Measurements from ENCODE around the gene MUC7.
"Not testable (repeated sequence)": the region's sequence is repeated elsewhere in the genome, so short reads cannot be mapped to it uniquely, and the experiment has no call there.

The MUC7 gene

DNA sequence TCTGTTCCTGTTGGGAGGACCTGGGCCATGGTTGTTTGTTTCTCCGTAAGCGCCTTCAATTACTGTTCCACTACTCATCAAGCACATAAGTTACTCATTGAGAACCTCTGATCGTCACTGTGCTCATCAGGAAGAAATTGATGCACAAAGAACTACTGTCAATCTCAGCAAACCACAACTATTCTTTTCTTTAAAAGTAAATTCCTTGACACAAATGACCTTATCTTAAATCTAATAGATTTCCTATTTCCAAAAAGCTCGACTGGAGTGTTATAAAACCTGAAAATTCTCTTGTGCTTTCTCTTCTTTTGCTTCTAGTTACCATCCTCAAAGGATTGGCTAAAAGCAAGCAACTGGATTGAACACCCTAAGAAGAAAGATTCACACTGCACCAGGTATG lies at the start of gene MUC7:
TSS of gene MUC7 (plus strand) at position 301 of the 400 bp plus-strand sequence. CDS start 1,825 bp downstream, outside the sequence.
- DNase-seq = no peak

DNA sequence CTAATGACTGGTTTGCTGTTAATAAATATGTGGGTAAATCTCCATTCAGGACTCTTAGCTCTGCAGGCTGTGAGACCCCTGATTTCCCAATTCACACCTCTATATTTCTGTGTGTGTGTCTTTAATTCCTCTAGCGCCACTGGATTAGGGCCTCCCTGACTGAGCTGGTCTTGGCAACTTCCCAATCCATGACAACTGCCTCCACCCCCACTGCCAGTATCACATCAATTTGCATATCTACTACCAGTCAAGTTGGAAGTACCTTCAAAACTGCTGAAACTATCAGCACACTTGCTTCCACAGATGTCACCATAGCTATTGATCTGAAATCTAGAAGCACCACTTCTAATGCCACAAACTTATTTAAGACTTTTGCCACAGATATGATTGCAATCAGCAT lies 46.7 kb upstream of the MUC7 start:
- DNase-seq = no peak

DNA sequence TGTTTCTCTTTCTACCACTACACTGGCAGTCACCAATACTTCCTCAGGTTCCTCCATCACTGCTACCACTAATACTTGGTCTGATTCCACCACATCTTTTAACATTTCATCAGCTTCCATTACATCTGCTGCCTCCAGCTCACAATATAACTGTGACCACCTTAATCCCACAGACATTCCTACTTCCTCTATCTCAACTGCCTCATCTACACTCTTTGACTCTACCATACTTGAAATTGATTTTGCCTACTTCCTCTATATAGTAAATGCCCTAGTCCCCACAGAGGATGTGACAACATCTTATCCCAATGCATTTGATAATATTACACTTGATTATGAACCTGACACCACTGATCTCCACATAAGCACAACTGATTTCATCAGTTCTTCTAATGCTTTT lies 45.2 kb upstream of the MUC7 start:
- DNase-seq = no peak

DNA sequence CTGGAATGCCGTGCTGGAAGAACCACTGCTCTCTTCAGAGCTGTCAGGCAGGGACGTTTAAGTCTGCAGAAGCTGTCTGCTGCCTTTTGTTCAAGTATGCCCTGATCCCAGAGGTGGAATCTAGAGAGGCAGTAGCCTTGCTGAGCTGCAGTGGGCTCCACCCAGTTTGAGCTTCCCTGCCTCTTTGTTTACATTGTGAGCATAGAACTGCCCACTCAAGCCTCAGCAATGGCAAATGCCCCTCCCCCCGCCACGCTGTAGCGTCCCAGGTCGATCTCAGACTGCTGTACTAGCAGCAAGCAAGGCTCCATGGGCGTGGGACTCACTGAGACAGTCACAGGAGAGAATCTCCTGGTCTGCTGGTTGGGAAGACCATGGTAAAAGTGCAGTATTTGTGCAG lies 34.8 kb upstream of the MUC7 start:
- no peak for DNase-seq

DNA sequence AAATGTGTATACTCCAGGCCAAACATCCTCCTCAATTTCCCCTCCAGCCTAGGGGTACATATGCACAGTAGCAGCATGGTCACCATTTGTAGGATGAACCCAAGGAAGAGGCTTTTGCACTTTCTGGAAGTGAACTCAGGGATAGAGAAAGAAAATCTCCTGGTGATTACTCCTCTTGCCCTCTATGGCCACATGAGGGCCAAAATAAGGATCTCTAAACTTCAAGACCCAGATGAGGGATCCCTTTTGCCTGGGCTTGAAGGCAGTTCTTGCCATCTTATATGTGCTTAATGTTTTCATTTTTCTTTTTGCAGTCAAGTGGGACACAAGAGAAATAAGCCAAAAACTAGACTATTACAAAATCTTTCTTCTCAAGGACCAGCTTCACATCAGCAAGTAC lies 29.5 kb upstream of the MUC7 start:
- DNase-seq = no peak

DNA sequence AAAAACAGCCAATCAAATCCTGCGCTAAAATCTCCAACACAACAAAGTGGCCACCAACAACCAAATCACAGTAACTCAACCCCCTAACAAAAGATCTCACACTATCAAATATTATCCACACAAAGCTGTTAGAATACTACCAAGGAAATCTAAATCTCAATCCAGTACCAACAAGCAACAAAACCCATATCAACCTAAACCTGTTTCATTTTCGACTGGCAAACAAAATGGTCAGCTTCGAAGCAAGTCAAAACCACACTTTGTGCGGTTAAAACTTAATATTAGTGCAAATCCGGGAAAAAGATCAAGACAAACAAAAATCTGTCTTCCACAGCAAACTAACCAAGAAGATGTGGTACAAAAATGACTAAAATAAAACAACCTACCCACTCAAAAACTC lies 28.7 kb upstream of the MUC7 start:
- no peak for DNase-seq

DNA sequence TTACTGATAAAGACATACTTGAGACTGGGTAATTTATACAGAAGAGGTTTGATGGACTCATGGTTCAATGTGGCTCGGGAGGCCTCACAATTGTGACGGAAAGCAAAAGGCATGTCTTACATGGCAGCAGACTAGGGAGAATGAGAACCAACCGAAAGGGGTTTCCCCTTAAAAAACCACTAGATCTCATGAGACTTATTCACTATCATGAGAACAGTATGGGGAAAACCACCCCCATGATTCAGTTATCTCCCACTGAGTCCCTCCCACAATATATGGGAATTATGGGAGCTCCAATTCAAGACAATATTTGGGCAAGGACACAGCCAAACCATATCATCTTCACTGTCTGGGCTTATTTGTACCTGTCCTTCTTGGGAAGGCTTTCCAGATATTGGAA lies 22.8 kb upstream of the MUC7 start:
- no peak for DNase-seq

DNA sequence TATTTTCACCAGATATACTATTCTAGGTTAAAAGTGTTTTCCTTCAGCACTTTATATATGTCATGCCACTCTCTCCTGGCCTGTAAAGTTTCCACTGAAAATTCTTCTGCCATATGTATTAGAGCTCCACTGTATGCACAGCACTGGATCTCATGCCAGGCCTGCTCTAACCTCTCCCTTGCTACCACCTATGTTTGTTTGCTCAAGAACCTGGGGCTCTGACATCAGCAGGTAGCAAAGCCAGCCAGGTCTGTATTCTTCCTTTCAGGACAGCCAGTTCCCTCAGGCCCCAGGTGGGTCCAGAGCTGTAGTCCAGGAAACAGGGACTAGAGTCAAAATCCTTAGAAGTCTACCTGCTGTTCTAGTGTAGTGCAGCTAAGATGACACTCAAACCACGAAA lies 19.1 kb upstream of the MUC7 start:
- DNase-seq = no peak

DNA sequence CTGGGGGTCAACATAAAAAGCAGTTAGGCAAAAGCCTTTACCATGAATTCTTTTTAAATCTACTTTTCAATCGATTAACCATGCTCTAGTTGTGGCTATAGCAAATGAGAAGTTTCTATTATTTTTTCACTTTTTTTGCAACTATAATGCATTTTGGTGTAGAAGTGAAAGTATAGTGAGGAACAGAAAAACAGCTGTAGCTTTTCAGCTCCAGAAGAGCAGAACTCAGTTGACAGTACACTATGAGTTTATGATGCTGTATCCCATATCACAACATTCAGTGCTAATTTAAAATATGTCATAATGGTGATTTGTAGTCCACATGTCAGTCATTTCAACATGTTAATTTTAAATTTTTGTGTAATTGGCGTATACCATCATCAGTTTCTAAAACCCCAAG lies 8.7 kb upstream of the MUC7 start:
- DNase-seq = no peak

DNA sequence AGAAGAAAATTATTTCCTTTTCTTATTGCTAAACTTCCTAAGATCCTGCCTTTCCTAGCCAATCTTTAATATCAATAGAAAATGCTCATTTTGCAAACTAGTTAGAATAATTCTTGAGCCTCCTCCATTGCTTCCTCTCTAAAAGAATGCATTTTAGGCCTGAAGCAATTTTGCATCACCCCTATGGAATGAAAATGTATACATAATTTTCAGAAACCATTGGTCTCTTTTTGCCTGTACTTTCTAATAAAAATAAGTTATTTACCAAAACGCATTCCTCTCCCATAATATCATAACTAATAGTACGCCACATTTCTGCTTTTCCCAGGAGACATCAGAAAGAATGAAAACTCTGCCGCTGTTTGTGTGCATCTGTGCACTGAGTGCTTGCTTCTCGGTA lies 1.7 kb downstream of the MUC7 start:
- no peak for DNase-seq

DNA sequence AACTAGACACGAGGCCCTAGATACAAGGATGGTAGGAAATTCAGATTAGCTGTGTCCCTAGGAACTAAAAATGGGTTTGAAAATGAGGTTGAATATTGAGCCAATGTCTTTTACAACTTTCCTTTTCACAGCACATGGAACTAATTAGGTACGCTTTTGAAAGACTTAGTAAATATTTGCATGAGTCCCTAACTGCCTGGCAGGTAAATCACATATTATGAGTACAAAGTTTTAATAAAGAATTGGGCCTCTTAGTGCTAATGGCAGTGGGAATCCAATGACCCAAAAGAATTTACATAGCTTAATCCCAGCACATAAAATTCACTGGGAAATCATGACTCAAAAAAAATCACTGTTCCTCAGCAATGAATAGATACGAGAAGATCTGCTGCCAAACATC lies 16.8 kb downstream of the MUC7 start:
- DNase-seq = no peak

DNA sequence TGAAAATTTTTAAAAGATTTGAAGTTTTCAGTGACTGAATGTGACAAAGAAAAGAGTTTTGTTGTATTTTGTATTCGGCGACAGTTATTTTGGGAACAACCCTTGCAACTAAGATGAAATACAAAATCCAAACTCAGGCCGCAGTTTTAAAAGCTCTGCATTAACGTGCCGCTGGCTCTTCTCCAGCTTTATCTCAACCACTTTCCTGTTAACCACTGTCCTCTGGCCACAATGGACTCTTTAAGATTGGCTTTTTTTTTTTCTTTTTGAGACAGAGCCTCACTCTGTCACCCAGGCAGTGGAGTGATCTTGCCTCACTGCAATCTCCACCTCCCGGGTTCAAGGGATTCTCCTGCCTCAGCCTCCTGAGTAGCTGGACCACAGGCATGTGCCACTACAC lies 24.2 kb downstream of the MUC7 start:
- no peak for DNase-seq

DNA sequence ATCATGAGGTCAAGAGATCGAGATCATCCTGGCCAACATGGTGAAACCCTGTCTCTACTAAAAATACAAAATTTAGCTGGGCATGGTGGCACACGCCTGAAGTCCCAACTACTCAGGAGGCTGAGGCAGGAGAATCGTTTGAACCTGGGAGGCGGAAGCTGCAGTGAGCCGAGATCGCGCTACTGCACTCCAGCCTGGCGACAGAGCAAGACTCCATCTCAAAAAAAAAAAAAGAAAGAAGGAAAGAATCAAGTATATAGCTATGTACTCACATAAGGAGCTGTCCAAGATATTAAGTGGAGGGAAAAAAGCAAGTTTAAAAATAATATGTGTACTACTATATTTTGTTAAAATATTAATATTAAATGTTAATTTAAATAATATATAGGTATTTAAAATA lies 29.8 kb downstream of the MUC7 start:
- not testable (repeated sequence) for DNase-seq

DNA sequence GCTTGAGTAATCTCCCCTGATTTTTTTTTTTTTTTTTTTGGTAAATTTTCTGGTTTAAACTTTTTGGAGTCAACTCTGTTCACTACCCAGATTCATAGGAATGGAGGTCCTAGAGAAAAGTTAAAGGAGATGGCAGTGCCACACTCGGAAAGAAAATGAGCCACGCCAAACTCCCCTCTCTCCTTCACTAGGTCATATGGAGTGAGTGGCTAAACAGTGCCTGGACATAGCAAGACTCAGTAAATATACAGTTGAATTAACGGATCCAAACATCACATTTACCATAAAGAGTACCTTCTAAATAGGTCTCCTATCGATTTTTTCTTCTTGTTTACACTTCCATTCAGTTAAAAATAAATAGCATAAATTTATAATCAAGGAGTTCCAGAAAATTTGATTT lies 32.7 kb downstream of the MUC7 start:
- DNase-seq = no peak

DNA sequence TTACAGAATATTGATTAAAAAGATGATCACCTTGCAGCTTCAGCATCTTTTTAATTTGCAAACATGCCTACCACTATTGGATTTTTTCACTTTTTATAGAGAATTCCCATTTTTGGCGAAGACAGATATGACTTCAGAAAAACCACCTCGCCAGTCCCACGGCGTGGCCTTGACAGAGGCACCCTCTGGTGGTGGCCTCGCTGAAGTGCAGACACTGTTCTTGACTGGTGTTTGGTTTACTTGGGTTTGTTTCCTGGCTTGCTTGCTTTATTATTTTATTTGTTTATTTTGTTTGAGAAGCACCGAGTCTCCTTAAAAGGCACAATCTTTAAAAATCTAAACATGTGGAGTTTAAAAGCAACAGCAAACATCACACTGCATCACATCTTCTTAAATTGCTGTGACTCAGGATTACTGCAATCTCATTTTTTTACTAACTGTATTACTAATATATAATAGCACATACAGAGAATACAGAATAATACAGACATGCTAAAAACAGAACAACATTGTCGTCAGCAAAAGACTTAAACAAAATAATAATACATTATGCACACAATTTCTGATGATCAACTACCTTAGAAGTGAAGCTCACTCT lies 33.3 kb downstream of the MUC7 start:
- DNase-seq = peak; percentile 5

DNA sequence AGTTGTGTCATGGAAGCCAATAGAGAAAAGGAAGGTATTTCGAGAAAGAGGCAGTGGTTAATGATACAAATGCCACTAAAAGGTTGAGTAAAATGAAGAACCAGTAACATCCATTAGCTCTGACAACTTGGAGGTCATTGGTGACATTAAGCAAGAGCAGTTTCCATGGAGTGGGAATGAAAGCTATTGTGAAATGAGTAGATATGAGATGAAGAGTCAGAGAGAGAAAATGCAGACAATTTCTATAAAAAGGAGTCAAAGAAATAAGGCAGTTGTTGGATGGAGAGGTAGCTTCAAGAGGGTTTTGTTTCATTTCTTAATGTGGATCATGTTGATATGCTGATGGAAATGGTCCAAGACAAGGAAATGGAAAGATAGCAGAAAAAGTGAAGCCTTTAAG lies 36.8 kb downstream of the MUC7 start:
- no peak for DNase-seq

DNA sequence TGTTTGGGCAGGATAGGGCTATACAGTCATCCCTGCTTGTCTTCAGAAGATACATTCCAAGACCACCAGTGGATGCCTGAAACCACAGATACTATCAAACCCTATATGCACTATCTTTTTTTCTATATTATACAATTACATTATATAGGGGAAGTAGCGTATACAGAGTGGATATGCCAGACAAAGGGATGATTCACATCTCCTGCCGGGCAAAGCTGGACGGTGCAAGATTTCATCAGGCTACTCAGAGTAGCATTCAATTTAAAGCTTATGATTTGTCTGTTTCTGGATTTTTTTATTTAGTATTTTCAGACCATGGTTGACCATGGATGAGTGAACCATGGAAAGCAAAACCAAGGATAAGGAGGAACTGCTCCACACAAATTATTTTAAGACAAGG lies 39.4 kb downstream of the MUC7 start:
- DNase-seq = no peak

DNA sequence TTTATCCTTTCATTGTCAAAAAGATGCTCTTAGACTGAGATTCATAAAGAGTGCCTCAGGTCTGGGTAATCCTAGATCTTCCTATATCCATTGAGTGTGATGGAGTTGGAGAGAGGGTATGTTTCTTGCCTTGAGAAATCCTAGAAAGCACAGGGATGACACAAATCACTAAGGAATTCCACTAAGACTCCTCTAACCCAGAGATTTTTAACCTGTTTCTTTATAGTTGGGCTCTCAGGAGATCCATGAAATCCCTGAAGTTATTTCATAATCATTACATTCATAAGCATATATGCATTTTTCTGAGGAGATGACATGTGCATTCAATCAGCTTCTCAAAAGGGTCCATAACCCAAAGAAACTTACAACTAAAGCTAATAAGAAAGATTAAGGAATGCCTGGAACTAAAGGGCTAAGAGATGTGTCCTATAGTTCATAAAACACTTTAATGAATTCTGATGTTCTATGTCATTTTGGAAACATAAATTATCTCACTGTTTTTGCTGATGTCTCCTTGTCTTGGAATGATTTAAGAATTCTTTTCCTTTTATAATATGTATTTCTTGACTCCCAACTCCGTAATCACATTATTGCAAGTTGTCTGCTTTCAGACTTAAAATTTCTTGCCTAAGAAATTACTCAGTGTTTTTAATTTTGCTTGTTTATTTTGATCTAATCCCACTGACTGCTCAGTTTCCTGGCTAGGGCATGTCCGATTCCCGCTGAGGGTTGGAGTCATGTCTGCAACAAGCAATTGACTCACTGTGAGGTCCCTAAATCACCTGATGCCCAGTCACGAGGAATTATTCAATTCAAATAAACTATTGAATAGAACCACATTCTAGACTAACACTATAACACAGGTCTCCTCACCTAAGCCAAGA lies 43.6 kb downstream of the MUC7 start:
- no peak for DNase-seq

DNA sequence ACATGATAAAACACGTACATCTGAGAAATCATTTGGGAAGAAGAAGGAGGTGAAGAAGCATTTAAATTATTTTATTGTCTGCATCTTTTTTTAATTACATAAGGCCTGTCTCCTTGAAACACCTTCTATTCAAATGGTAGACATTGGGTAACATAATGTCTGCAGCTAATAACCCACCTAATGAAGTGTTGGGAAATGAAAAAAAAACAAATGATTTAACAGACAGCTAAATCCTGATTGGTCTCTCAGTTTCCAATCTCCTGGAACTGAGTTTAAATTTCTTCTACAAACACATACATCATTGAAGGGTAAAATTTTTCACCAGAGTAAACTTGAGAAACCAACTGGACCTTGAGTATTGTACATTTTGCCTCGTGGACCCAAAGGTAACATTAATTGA lies 46.3 kb downstream of the MUC7 start, which contains the start of gene AMTN:
TSS of gene AMTN (plus strand) at position 301 of the 400 bp plus-strand sequence. CDS start 209 bp downstream, outside the sequence.
- DNase-seq = no peak

DNA sequence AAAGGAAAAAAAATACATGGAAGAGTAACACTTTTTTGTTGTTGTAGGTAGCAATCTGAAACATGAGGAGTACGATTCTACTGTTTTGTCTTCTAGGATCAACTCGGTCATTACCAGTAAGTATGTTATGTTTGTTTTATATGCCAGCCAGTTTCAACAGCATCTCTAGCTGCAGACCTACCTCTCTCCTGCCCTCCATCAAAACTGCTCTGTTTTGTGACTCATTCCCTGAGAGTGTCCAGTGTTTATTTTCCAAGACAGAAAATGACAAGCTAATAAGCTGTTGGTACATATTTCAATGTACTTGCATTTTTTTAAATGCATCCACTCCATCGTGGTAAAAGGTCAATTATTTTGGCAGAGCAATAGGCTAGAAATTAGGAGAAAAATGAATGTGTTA lies 46.7 kb downstream of the MUC7 start:
- no peak for DNase-seq

DNA sequence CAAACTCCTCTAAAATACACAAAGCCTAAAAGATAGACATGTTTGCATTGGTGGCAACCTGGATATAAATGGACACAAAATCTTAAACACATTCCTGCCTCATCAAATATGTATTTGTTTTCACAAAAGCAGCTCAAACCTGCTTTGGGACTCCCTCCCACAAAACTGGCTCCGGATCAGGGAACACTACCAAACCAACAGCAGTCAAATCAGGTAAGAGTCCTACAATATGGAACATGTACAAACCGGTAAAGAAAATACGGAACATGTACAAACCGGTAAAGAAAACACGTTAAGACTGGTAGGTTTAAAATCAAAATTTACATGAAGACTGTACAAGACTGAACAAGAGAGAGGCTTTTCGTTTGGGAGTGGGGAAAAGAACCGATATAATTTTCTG lies 50.6 kb downstream of the MUC7 start:
- DNase-seq = no peak

DNA sequence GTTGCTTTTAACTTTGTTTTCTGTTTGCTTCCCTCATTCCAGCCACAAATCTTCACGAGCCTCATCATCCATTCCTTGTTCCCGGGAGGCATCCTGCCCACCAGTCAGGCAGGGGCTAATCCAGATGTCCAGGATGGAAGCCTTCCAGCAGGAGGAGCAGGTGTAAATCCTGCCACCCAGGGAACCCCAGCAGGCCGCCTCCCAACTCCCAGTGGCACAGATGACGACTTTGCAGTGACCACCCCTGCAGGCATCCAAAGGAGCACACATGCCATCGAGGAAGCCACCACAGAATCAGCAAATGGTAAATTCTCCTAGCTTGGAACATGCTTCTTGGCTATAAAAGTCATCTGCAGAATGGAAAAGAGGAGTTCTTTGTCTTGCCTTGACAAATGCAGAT lies 59.0 kb downstream of the MUC7 start:
- no peak for DNase-seq

DNA sequence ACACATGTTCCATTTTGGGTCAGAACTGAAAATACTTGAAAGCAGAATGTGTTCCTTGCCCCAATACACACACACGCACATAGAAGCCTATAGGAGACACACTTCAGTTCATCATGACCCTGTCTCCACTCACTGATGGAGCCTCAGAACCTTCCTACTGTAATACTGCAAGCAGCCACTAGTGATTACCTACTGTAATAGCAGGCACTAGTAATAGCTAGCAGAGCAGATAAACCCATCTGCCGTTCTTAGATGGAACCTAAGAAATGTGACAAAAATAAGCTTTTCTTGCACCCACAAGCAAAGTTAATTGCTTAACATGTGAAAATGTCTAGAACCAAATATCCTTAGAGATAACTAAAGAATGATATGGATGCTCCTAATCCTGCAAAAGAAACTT lies 60.0 kb downstream of the MUC7 start:
- DNase-seq = no peak

Measured in CD4-positive, alpha-beta T cell treated with Interferon gamma for 1 hour (primary cell).